VCaP (cell line): ENCODE data around the gene NTMT1.

ENCODE experiments used
- H3K27ac ChIP-seq: fragments of 450-650 bp; 2 replicates; pipeline ENCODE4 v1.5.1; 2017
- CTCF ChIP-seq: fragments of 450-650 bp; conservative IDR thresholded peaks from 2 replicates; pipeline ENCODE4 v1.5.1; 2017; ENCODE audit warnings: mild to moderate bottlenecking, moderate library complexity

Gene NTMT1

GRCh38 chr9:129671519-129671918, 45.6 kb downstream of the NTMT1 start:
- H3K27ac ChIP-seq: no peak overlapping the region
- TF ChIP-seq CTCF: no peak

GRCh38 chr9:129672702-129673101, 46.7 kb downstream of the NTMT1 start:
- no peak for TF ChIP-seq CTCF
- H3K27ac ChIP-seq: no peak overlapping the region

GRCh38 chr9:129673602-129674001, 47.6 kb downstream of the NTMT1 start:
- no peak overlapping the region for H3K27ac ChIP-seq
- no peak for TF ChIP-seq CTCF

- no peak for TF ChIP-seq CTCF
- no peak overlapping the region for H3K27ac ChIP-seq
Observed at GRCh38 chr9:129674229-129674628, 48.3 kb downstream of the NTMT1 start.

- TF ChIP-seq CTCF: no peak
- H3K27ac ChIP-seq: no peak overlapping the region
Observed at GRCh38 chr9:129675620-129676019, 49.7 kb downstream of the NTMT1 start.

GRCh38 chr9:129676287-129676686, 50.3 kb downstream of the NTMT1 start:
- no peak overlapping the region for H3K27ac ChIP-seq
- TF ChIP-seq CTCF: no peak

GRCh38 chr9:129676975-129677374, 51.0 kb downstream of the NTMT1 start:
- no peak for TF ChIP-seq CTCF
- H3K27ac ChIP-seq: no peak overlapping the region

- no peak overlapping the region for H3K27ac ChIP-seq
- TF ChIP-seq CTCF: no peak
Observed at GRCh38 chr9:129677456-129677855, 51.5 kb downstream of the NTMT1 start.
